ENCODE data around the gene PLEKHG3.
"Not testable (repeated sequence)": the region's sequence is repeated elsewhere in the genome, so short reads cannot be mapped to it uniquely, and the experiment has no call there.

PLEKHG3 gene

GRCh38 chr14:64704143-64704742, at the start of gene PLEKHG3:
PLEKHG3 (plus strand) TSS chr14:64704424; CDS start chr14:64727632, 23,208 bp downstream.
- H3K4me1 Mint-ChIP-seq: peaks cover 37% of the 10 kb centered on the region
- H3K27ac Mint-ChIP-seq: no peak within 1 kb of the TSS
- H3K4me3 Mint-ChIP-seq: peak within 1 kb of the TSS; percentile 78
- H3K36me3 Mint-ChIP-seq: no peaks in the 10 kb centered on the region
- no peaks in the 10 kb centered on the region for H3K9me3 Mint-ChIP-seq
- H3K27me3 Mint-ChIP-seq: peaks cover 33% of the 10 kb centered on the region

DNA sequence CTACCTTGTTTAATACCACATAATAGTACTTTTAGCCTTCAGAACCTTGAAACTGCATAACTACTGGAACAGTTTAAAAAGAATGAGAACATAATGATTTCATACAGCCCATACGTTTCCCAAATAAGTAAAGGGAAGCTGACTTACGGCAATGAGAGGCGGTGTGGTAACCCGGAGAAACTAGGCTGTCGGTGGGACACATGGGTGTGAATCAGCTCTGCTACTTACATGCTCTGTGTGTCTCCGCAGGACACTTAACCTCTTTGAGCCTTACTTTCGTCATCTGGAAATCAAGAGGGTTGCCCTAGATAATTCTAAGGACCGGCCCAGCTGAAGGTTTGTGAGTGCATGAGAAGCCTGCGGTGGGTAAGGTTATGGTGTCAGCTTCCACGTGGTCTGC, 49.3 kb upstream of the PLEKHG3 start:
- no peaks in the 10 kb centered on the region for H3K9me3 Mint-ChIP-seq
- no peak overlapping the region for H3K27ac Mint-ChIP-seq
- no peaks in the 10 kb centered on the region for H3K36me3 Mint-ChIP-seq
- H3K4me3 Mint-ChIP-seq: no peak overlapping the region
- peaks cover 14% of the 10 kb centered on the region for H3K4me1 Mint-ChIP-seq
- peaks cover 4% of the 10 kb centered on the region for H3K27me3 Mint-ChIP-seq

DNA sequence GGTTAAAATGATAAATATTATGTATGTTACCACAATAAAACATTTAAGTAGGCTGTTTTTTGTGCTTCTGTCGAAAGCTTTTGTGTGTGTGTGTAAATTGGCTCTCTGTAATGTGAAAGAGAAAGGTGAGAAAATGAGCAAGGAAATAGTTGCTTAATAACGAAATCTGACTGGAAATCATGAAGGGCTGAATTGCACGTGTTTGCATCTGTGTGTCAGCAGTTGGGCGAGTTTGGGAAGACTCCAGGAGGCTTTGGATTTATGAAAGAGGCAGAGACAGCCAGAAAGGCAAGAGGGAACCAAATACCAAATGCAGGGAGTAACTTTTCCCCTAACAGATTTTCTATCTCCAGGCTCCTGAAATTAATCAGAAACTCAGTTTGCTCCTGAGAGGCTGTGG, 47.2 kb upstream of the PLEKHG3 start:
- H3K4me3 Mint-ChIP-seq: no peak overlapping the region
- H3K9me3 Mint-ChIP-seq: no peaks in the 10 kb centered on the region
- peaks cover 19% of the 10 kb centered on the region for H3K4me1 Mint-ChIP-seq
- H3K27me3 Mint-ChIP-seq: peaks cover 8% of the 10 kb centered on the region
- H3K27ac Mint-ChIP-seq: no peak overlapping the region
- no peaks in the 10 kb centered on the region for H3K36me3 Mint-ChIP-seq

DNA sequence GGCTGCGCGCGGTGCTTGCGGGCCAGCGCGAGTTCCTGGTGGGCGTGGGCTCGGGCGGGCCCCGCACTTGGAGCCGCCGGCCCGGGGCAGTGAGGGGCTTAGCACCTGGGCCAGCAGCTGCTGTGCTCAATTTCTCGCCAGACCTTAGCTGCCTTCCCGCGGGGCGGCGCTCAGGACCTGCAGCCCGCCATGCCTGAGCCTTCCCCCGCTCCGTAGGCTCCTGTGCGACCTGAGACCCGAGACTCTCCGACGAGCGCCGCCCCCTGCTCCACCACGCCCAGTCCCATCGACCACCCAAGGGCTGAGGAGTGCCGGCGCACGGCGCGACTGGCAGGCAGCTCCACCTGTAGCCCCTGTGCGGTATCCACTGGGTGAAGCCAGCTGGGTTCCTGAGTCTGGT, 46.0 kb upstream of the PLEKHG3 start:
- Mint-ChIP-seq H3K27me3 (peaks cover 11% of the 10 kb centered on the region), H3K36me3 (no peaks in the 10 kb centered on the region), H3K9me3 (no peaks in the 10 kb centered on the region), H3K4me3 (no peak overlapping the region), H3K4me1 (peaks cover 19% of the 10 kb centered on the region), H3K27ac (no peak overlapping the region)

- not testable (repeated sequence) for H3K9me3 Mint-ChIP-seq, H3K36me3 Mint-ChIP-seq, H3K27ac Mint-ChIP-seq
- Mint-ChIP-seq H3K4me1 (peaks cover 19% of the 10 kb centered on the region), H3K4me3 (peak overlapping the region; percentile 78), H3K27me3 (peaks cover 11% of the 10 kb centered on the region)
These were observed 45.4 kb upstream of the PLEKHG3 start for GRCh38 chr14:64658700-64659264.

GRCh38 chr14:64659366-64659765, 44.9 kb upstream of the PLEKHG3 start:
- H3K9me3 Mint-ChIP-seq: no peaks in the 10 kb centered on the region
- H3K4me3 Mint-ChIP-seq: no peak overlapping the region
- peaks cover 15% of the 10 kb centered on the region for H3K4me1 Mint-ChIP-seq
- no peaks in the 10 kb centered on the region for H3K36me3 Mint-ChIP-seq
- peaks cover 11% of the 10 kb centered on the region for H3K27me3 Mint-ChIP-seq
- no peak overlapping the region for H3K27ac Mint-ChIP-seq

- no peaks in the 10 kb centered on the region for H3K9me3 Mint-ChIP-seq
- H3K27ac Mint-ChIP-seq: no peak overlapping the region
- peaks cover 15% of the 10 kb centered on the region for H3K27me3 Mint-ChIP-seq
- H3K36me3 Mint-ChIP-seq: no peaks in the 10 kb centered on the region
- peaks cover 15% of the 10 kb centered on the region for H3K4me1 Mint-ChIP-seq
- H3K4me3 Mint-ChIP-seq: no peak overlapping the region
These were observed 41.0 kb upstream of the PLEKHG3 start for GRCh38 chr14:64663174-64663573.

GRCh38 chr14:64671591-64671990, 32.6 kb upstream of the PLEKHG3 start:
- Mint-ChIP-seq H3K27me3 (peaks cover 4% of the 10 kb centered on the region), H3K4me1 (peaks cover 15% of the 10 kb centered on the region), H3K27ac (no peak overlapping the region), H3K9me3 (no peaks in the 10 kb centered on the region), H3K4me3 (no peak overlapping the region), H3K36me3 (no peaks in the 10 kb centered on the region)

GRCh38 chr14:64673316-64673715, 30.9 kb upstream of the PLEKHG3 start:
- Mint-ChIP-seq H3K27ac (no peak overlapping the region), H3K36me3 (no peaks in the 10 kb centered on the region), H3K4me3 (no peak overlapping the region)

DNA sequence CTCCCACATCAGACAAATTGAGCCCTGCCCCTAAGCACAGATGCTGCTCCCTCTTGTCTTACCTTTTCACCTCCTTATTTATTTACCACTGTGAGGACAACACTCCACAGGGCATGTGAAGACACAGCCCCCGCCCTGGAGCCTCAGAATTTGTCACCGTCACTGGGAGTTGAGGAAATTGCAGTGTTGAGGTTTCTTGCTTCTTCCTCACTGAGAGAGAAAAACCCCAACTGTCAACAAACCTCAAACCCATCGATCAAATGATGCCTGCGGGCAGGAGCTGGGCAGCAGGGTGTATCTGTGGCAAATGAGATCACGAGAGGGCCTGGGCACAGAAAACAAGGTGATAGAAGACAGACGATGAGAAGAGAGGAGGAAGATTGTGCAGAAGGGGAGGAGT, 30.5 kb upstream of the PLEKHG3 start:
- Mint-ChIP-seq H3K4me1 (peaks cover 15% of the 10 kb centered on the region), H3K36me3 (no peaks in the 10 kb centered on the region), H3K4me3 (no peak overlapping the region), H3K27ac (no peak overlapping the region), H3K9me3 (no peaks in the 10 kb centered on the region), H3K27me3 (no peaks in the 10 kb centered on the region)

More at GRCh38 chr14:64673316-64673715, 30.9 kb upstream of the PLEKHG3 start:
- Mint-ChIP-seq H3K9me3 (no peaks in the 10 kb centered on the region), H3K4me1 (peaks cover 15% of the 10 kb centered on the region), H3K27me3 (no peaks in the 10 kb centered on the region)

- Mint-ChIP-seq H3K4me1 (peaks cover 15% of the 10 kb centered on the region), H3K27me3 (no peaks in the 10 kb centered on the region)
These were observed 29.4 kb upstream of the PLEKHG3 start for GRCh38 chr14:64674829-64675228.

GRCh38 chr14:64675312-64675711, 28.9 kb upstream of the PLEKHG3 start:
- Mint-ChIP-seq H3K9me3 (no peaks in the 10 kb centered on the region), H3K27ac (no peak overlapping the region), H3K4me1 (peaks cover 15% of the 10 kb centered on the region), H3K4me3 (no peak overlapping the region), H3K27me3 (no peaks in the 10 kb centered on the region), H3K36me3 (no peaks in the 10 kb centered on the region)

More at GRCh38 chr14:64674829-64675228, 29.4 kb upstream of the PLEKHG3 start:
- H3K27ac Mint-ChIP-seq: no peak overlapping the region
- H3K4me3 Mint-ChIP-seq: no peak overlapping the region
- no peaks in the 10 kb centered on the region for H3K36me3 Mint-ChIP-seq
- H3K9me3 Mint-ChIP-seq: no peaks in the 10 kb centered on the region

DNA sequence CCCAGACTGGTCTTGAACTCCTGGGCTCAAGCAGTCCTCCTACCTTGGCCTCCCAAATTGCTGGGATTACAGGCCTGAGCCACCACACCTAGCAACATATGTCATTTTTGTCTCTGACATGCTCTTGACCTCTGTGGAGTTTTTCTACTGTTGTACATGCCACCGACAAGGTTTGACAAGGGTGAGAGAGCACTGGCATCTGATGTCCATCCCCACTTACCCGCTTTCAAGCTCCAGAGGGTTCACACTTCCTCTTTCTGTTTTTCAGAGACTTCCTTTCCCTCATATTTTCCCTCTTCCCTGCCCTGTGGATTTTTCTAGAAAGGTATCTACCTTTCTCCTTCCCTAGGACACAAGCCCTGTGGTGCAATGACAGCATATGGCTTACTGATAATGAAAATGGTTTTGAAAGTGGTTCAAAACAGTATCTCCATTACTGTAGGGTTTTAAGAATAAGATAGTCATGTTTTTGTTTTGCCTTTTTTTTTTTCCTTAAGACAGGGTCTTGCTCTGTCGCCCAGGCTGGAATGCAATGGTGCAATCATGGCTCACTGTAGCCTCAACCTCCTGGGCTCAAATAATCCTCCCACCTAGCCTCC, 27.7 kb upstream of the PLEKHG3 start:
- Mint-ChIP-seq H3K36me3 (no peaks in the 10 kb centered on the region), H3K4me3 (no peak overlapping the region), H3K27ac (no peak overlapping the region), H3K9me3 (no peaks in the 10 kb centered on the region), H3K27me3 (no peaks in the 10 kb centered on the region), H3K4me1 (peaks cover 15% of the 10 kb centered on the region)

DNA sequence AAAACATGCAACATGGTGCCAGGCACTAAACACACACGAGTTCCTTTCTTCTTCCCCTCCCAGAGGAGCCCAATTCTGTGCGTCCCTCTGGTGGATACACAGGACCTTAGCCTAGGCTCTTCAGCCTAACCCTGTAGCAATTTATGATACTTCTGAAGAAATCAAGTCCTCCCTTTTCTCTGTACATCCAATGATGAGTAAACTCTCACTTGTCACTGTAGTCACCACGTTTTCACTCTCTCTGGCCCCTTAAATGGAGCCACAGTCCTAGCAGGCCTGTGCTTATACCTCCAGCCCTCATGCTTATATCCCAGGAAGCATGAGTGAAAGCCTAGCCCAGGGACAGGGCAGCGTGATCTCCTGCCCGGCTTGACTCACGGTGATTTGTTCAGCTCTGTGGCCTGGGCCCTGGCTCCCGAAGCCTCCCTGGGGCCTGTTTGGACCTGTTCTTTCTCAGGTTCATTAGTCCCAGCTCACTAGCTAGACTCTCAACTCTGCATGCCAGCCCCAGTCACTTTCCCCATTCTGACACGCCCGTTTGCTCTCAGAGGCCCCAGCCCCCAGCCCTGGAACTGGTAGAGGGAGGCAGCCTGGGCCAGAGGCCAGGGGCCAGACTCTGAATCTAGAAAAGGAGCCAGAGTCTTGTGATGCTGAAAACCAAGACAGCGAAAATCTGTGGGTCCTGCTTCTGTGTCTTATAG, 24.1 kb upstream of the PLEKHG3 start:
- no peaks in the 10 kb centered on the region for H3K4me1 Mint-ChIP-seq
- H3K27ac Mint-ChIP-seq: no peak overlapping the region
- H3K9me3 Mint-ChIP-seq: no peaks in the 10 kb centered on the region
- no peaks in the 10 kb centered on the region for H3K27me3 Mint-ChIP-seq
- H3K36me3 Mint-ChIP-seq: no peaks in the 10 kb centered on the region
- H3K4me3 Mint-ChIP-seq: no peak overlapping the region

- H3K36me3 Mint-ChIP-seq: no peaks in the 10 kb centered on the region
- H3K27ac Mint-ChIP-seq: no peak overlapping the region
- no peak overlapping the region for H3K4me3 Mint-ChIP-seq
- no peaks in the 10 kb centered on the region for H3K9me3 Mint-ChIP-seq
- H3K27me3 Mint-ChIP-seq: no peaks in the 10 kb centered on the region
- H3K4me1 Mint-ChIP-seq: no peaks in the 10 kb centered on the region
These were observed 23.5 kb upstream of the PLEKHG3 start for GRCh38 chr14:64680714-64681065.
